Measurements from ENCODE around the gene MINDY3. TPM values are rescaled to one million over a fixed set of nuclear protein-coding genes. Genes with fewer than 3 reads are reported as not detected.

Gene MINDY3
- total RNA-seq, 2 experiments from 2014 or later: 23.3 to 26.3 TPM

- Mint-ChIP-seq H3K4me3 (no peak overlapping the region), H3K36me3 (peaks cover 47% of the 10 kb centered on the region), H3K27me3 (no peaks in the 10 kb centered on the region), H3K27ac (no peak overlapping the region), H3K9me3 (peaks cover 18% of the 10 kb centered on the region), H3K4me1 (peaks cover 18% of the 10 kb centered on the region)
- POLR2A ChIA-PET: no interaction called here
- ATAC-seq (ENCODE audit: low read depth) (no peak), DNase-seq (no peak)
These were observed 12.8 kb downstream of the MINDY3 start for GRCh38 chr10:15847481-15847880.

GRCh38 chr10:15844517-15844916, 15.8 kb downstream of the MINDY3 start:
- H3K27ac Mint-ChIP-seq: no peak overlapping the region
- POLR2A ChIA-PET: no interaction called here

GRCh38 chr10:15843695-15844094, 16.6 kb downstream of the MINDY3 start:
- H3K27me3 Mint-ChIP-seq: no peaks in the 10 kb centered on the region
- ATAC-seq (ENCODE audit: low read depth): no peak
- no peak overlapping the region for H3K27ac Mint-ChIP-seq
- no peak overlapping the region for H3K4me3 Mint-ChIP-seq
- POLR2A ChIA-PET: no interaction called here
- no peaks in the 10 kb centered on the region for H3K9me3 Mint-ChIP-seq
- peaks cover 25% of the 10 kb centered on the region for H3K36me3 Mint-ChIP-seq
- peaks cover 23% of the 10 kb centered on the region for H3K4me1 Mint-ChIP-seq
- DNase-seq: no peak

More at GRCh38 chr10:15844517-15844916, 15.8 kb downstream of the MINDY3 start:
- peaks cover 23% of the 10 kb centered on the region for H3K4me1 Mint-ChIP-seq
- DNase-seq (no peak), ATAC-seq (ENCODE audit: low read depth) (no peak)
- no peaks in the 10 kb centered on the region for H3K9me3 Mint-ChIP-seq
- no peak overlapping the region for H3K4me3 Mint-ChIP-seq
- peaks cover 30% of the 10 kb centered on the region for H3K36me3 Mint-ChIP-seq
- no peaks in the 10 kb centered on the region for H3K27me3 Mint-ChIP-seq

DNA sequence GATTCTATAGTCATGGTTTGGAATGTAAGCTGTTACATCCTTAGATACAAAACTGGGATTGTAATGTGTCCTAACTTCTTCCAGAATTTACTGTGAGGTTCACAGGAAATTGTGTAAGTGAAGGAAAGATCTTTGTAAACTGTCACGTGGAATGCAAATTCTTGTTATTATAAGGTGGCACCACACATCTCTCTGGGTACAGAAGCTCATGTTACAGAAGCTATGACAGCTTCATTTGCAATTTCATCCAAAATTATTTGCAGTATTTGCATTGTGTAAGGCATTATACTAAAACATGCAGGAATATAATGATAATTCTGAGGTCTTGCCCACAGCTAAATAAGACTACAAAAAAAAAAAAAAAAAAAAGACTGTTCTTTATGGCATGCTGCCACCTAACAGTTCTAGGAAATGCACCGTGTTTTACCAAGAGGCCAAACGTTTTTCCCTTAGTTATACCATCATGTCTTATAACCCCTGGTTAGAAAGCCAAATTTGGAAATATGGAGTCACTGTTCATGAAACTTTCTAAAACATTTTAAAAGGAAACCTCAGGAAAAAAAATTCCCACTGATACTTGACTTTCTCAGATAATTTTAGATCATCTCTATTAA, 17.6 kb downstream of the MINDY3 start:
- Mint-ChIP-seq H3K4me3 (no peak overlapping the region), H3K27ac (no peak overlapping the region), H3K9me3 (no peaks in the 10 kb centered on the region), H3K36me3 (peaks cover 25% of the 10 kb centered on the region), H3K27me3 (no peaks in the 10 kb centered on the region), H3K4me1 (peaks cover 23% of the 10 kb centered on the region)
- DNase-seq: no peak
- POLR2A ChIA-PET: no interaction called here
- no peak for ATAC-seq (ENCODE audit: low read depth)

- Mint-ChIP-seq H3K4me1 (peaks cover 23% of the 10 kb centered on the region), H3K27me3 (no peaks in the 10 kb centered on the region), H3K27ac (no peak overlapping the region), H3K9me3 (no peaks in the 10 kb centered on the region), H3K36me3 (peaks cover 24% of the 10 kb centered on the region), H3K4me3 (no peak overlapping the region)
- DNase-seq (no peak), ATAC-seq (ENCODE audit: low read depth) (no peak)
- POLR2A ChIA-PET: no interaction called here
These were observed 18.6 kb downstream of the MINDY3 start for GRCh38 chr10:15841696-15842095.

DNA sequence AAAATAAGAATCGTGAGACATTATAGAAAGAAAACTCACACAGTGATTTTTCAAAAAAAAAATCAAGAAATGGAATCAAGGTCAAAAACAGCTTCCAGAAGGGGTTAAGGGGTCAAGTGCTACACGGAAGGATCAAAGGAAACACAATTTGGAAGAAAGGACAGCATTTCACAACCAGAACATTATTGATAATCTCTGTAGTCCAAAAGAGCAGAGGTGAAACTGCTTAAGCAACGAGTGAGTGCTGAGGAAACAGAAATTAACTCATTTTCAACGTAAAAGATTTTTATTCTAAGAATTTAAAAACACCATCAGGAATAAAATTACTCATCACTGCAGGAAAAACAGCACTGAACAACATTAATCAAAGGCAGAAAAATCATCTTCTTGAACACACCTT, 23.5 kb downstream of the MINDY3 start:
- peaks cover 17% of the 10 kb centered on the region for H3K36me3 Mint-ChIP-seq
- no peaks in the 10 kb centered on the region for H3K9me3 Mint-ChIP-seq
- no peak overlapping the region for H3K4me3 Mint-ChIP-seq
- POLR2A ChIA-PET: no interaction called here
- H3K4me1 Mint-ChIP-seq: peaks cover 4% of the 10 kb centered on the region
- ATAC-seq (ENCODE audit: low read depth): no peak
- H3K27ac Mint-ChIP-seq: no peak overlapping the region
- H3K27me3 Mint-ChIP-seq: no peaks in the 10 kb centered on the region
- DNase-seq: no peak

GRCh38 chr10:15829495-15829894, 30.8 kb downstream of the MINDY3 start:
- H3K4me1 Mint-ChIP-seq: no peaks in the 10 kb centered on the region
- POLR2A ChIA-PET: no interaction called here
- no peak overlapping the region for H3K27ac Mint-ChIP-seq
- no peaks in the 10 kb centered on the region for H3K9me3 Mint-ChIP-seq
- H3K36me3 Mint-ChIP-seq: peaks cover 15% of the 10 kb centered on the region
- H3K27me3 Mint-ChIP-seq: no peaks in the 10 kb centered on the region
- no peak overlapping the region for H3K4me3 Mint-ChIP-seq
- DNase-seq (no peak), ATAC-seq (ENCODE audit: low read depth) (no peak)

DNA sequence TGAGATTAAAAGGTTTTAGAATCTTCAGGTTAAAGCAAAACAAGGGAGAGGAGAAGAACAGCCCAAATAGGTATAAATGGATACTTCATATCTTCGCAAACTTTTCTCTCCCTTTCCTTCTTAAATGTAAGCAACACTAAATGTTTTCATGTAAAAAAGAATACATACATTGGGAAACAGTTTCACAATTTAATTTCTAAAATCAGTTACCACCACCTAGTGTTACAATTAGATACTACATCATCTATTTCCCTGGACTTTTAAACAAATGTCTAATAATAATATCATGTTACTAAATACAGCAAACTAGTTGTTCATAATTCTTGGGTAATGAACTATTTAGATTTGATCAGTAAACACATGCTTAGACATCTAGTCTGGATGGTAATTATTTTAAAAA, 35.8 kb downstream of the MINDY3 start:
- H3K36me3 Mint-ChIP-seq: peaks cover 7% of the 10 kb centered on the region
- H3K4me1 Mint-ChIP-seq: no peaks in the 10 kb centered on the region
- H3K9me3 Mint-ChIP-seq: no peaks in the 10 kb centered on the region
- ATAC-seq (ENCODE audit: low read depth) (no peak), DNase-seq (no peak)
- H3K4me3 Mint-ChIP-seq: no peak overlapping the region
- POLR2A ChIA-PET: no interaction called here
- no peaks in the 10 kb centered on the region for H3K27me3 Mint-ChIP-seq
- H3K27ac Mint-ChIP-seq: no peak overlapping the region

- Mint-ChIP-seq H3K27ac (no peak overlapping the region), H3K4me1 (peaks cover 2% of the 10 kb centered on the region), H3K9me3 (no peaks in the 10 kb centered on the region), H3K27me3 (no peaks in the 10 kb centered on the region), H3K36me3 (peaks cover 7% of the 10 kb centered on the region), H3K4me3 (no peak overlapping the region)
- ATAC-seq (ENCODE audit: low read depth): no peak
- no peak for DNase-seq
- POLR2A ChIA-PET: no interaction called here
These were observed 38.2 kb downstream of the MINDY3 start for GRCh38 chr10:15822131-15822530.

DNA sequence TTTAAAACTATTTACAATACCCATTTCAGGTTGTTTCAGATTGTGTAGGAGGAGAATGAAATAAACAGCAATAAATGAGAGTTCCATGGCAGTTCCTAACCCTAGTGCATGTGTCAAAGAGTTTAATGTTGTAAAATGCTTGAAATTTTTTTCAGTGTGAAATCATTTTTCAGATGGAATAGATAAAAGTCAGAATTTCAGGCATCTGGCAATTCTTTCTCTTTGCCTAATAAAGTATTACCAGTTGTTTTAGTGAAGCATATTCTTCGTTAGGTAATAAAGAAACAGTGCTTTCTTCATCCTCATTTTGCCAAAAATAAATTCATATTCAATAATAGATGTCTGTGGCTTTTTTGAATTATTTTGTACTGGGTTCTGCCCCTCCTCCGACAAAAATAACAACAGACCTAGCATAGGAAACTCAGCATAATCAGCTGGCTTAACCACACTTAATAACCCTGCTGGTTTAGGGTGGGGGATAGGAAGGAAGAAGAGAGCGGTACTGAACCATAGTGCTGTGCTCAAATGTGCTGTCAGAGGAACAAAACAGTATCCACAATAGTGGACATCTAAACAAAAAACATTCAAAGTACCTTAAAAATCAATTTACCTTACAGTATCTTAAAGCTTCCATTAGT, 39.1 kb downstream of the MINDY3 start:
- peaks cover 10% of the 10 kb centered on the region for H3K36me3 Mint-ChIP-seq
- no peaks in the 10 kb centered on the region for H3K27me3 Mint-ChIP-seq
- DNase-seq (no peak), ATAC-seq (ENCODE audit: low read depth) (no peak)
- POLR2A ChIA-PET: no interaction called here
- peaks cover 2% of the 10 kb centered on the region for H3K4me1 Mint-ChIP-seq
- no peak overlapping the region for H3K4me3 Mint-ChIP-seq
- no peaks in the 10 kb centered on the region for H3K9me3 Mint-ChIP-seq
- H3K27ac Mint-ChIP-seq: no peak overlapping the region

- no peak overlapping the region for H3K27ac Mint-ChIP-seq
- POLR2A ChIA-PET: no interaction called here
- DNase-seq: no peak
- H3K4me3 Mint-ChIP-seq: no peak overlapping the region
- H3K27me3 Mint-ChIP-seq: no peaks in the 10 kb centered on the region
- no peaks in the 10 kb centered on the region for H3K9me3 Mint-ChIP-seq
- peaks cover 23% of the 10 kb centered on the region for H3K36me3 Mint-ChIP-seq
- no peak for ATAC-seq (ENCODE audit: low read depth)
- peaks cover 2% of the 10 kb centered on the region for H3K4me1 Mint-ChIP-seq
These were observed 42.8 kb downstream of the MINDY3 start for GRCh38 chr10:15817409-15818046.

- POLR2A ChIA-PET: no interaction called here
- Mint-ChIP-seq H3K9me3 (no peaks in the 10 kb centered on the region), H3K4me3 (no peak overlapping the region)
These were observed 44.9 kb downstream of the MINDY3 start for GRCh38 chr10:15815242-15815885.

GRCh38 chr10:15814565-15814964, 45.7 kb downstream of the MINDY3 start:
- POLR2A ChIA-PET: no interaction called here
- peaks cover 25% of the 10 kb centered on the region for H3K36me3 Mint-ChIP-seq
- H3K27me3 Mint-ChIP-seq: no peaks in the 10 kb centered on the region
- DNase-seq: no peak
- H3K4me1 Mint-ChIP-seq: peaks cover 2% of the 10 kb centered on the region
- ATAC-seq (ENCODE audit: low read depth): no peak
- no peak overlapping the region for H3K4me3 Mint-ChIP-seq
- no peaks in the 10 kb centered on the region for H3K9me3 Mint-ChIP-seq
- no peak overlapping the region for H3K27ac Mint-ChIP-seq

More at GRCh38 chr10:15815242-15815885, 44.9 kb downstream of the MINDY3 start:
- DNase-seq (no peak), ATAC-seq (ENCODE audit: low read depth) (no peak)
- H3K4me1 Mint-ChIP-seq: peaks cover 2% of the 10 kb centered on the region
- H3K36me3 Mint-ChIP-seq: peaks cover 25% of the 10 kb centered on the region
- no peaks in the 10 kb centered on the region for H3K27me3 Mint-ChIP-seq
- H3K27ac Mint-ChIP-seq: no peak overlapping the region

DNA sequence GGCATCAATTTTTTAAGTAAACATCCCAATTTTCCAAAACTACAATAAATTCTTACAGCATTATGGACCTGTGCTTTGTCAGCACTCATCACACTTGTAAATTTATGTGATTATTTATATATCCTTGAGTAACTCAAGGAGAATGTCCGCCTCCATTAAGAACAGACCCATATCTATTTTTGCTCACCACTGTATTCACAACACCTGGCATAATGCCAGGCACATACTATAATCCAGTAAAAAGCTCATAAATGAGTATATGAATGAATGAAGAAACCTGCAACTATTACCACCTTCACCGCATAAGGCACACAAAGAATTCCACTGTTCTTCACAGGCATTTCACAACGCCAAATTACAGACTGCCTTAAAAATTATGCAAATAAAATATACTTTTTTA, 46.9 kb downstream of the MINDY3 start:
- no peaks in the 10 kb centered on the region for H3K27me3 Mint-ChIP-seq
- H3K27ac Mint-ChIP-seq: no peak overlapping the region
- DNase-seq (no peak), ATAC-seq (ENCODE audit: low read depth) (no peak)
- POLR2A ChIA-PET: no interaction called here
- H3K9me3 Mint-ChIP-seq: no peaks in the 10 kb centered on the region
- H3K4me1 Mint-ChIP-seq: no peaks in the 10 kb centered on the region
- peaks cover 23% of the 10 kb centered on the region for H3K36me3 Mint-ChIP-seq
- no peak overlapping the region for H3K4me3 Mint-ChIP-seq

Measured in activated naive CD8-positive, alpha-beta T cell treated with anti-CD3 and anti-CD28 coated beads, Interleukin-2, amount 10 ng/mL, durations not matched to agents 7 days and 5 days (primary cell).